Measurements from ENCODE around the gene DSCAML1. TPM values are rescaled to one million over a fixed set of nuclear protein-coding genes. Genes with fewer than 3 reads are reported as not detected.

Gene DSCAML1
- total RNA-seq, 2 experiments from 2014 or later, result 0.29 to 0.67 TPM

GRCh38 chr11:117575856-117576255 lies 221.2 kb downstream of the DSCAML1 start:
- no peaks in the 10 kb centered on the region for H3K9me3 Mint-ChIP-seq
- no peaks in the 10 kb centered on the region for H3K4me1 Mint-ChIP-seq (ENCODE audit: low read depth)
- CTCF ChIA-PET, result no interaction called here
- H3K36me3 Mint-ChIP-seq, result no peaks in the 10 kb centered on the region
- H3K27ac Mint-ChIP-seq, result no peak overlapping the region
- POLR2A ChIA-PET, result no interaction called here
- peaks cover 9% of the 10 kb centered on the region for H3K27me3 Mint-ChIP-seq
- intact Hi-C loops (cut with micrococcal nuclease), result no loop called here
- no peak for DNase-seq
- H3K4me3 Mint-ChIP-seq, result no peak overlapping the region

- POLR2A ChIA-PET, result no interaction called here
- CTCF ChIA-PET, result interaction anchor here (1.0 kb wide), 1 partner anchor 148 kb away, joined by 3 read pairs; no protein-coding TSS in a partner anchor
- Mint-ChIP-seq H3K9me3 (no peaks in the 10 kb centered on the region), H3K4me3 (no peak overlapping the region), H3K27me3 (peaks cover 9% of the 10 kb centered on the region), H3K27ac (no peak overlapping the region), H3K4me1 (ENCODE audit: low read depth) (no peaks in the 10 kb centered on the region), H3K36me3 (no peaks in the 10 kb centered on the region)
- DNase-seq, result no peak
- intact Hi-C loops (cut with micrococcal nuclease), result no loop called here
Measured at GRCh38 chr11:117574551-117574950, 222.5 kb downstream of the DSCAML1 start.

GRCh38 chr11:117573326-117573725 lies 223.7 kb downstream of the DSCAML1 start:
- Mint-ChIP-seq H3K36me3 (no peaks in the 10 kb centered on the region), H3K9me3 (peaks cover 2% of the 10 kb centered on the region), H3K27ac (no peak overlapping the region), H3K4me1 (ENCODE audit: low read depth) (no peaks in the 10 kb centered on the region), H3K27me3 (peaks cover 1% of the 10 kb centered on the region), H3K4me3 (no peak overlapping the region)
- CTCF ChIA-PET, result interaction anchor here (1.8 kb wide), 1 partner anchor 147 kb away, joined by 7 read pairs; no protein-coding TSS in a partner anchor
- DNase-seq, result no peak
- intact Hi-C loops (cut with micrococcal nuclease), result no loop called here
- POLR2A ChIA-PET, result no interaction called here

- ChIA-PET CTCF (interaction anchor here (1.8 kb wide), 1 partner anchor 146 kb away, joined by 7 read pairs; no protein-coding TSS in a partner anchor), POLR2A (no interaction called here)
Measured at GRCh38 chr11:117572671-117573070, 224.3 kb downstream of the DSCAML1 start.

GRCh38 chr11:117572129-117572528 lies 224.9 kb downstream of the DSCAML1 start:
- Mint-ChIP-seq H3K4me3 (no peak overlapping the region), H3K27ac (no peak overlapping the region), H3K27me3 (peaks cover 1% of the 10 kb centered on the region), H3K4me1 (ENCODE audit: low read depth) (no peaks in the 10 kb centered on the region), H3K36me3 (no peaks in the 10 kb centered on the region), H3K9me3 (peaks cover 2% of the 10 kb centered on the region)
- ChIA-PET CTCF (interaction anchor here (1.8 kb wide), 1 partner anchor 146 kb away, joined by 7 read pairs; no protein-coding TSS in a partner anchor), POLR2A (no interaction called here)
- no peak for DNase-seq
- intact Hi-C loops (cut with micrococcal nuclease), result no loop called here

More at GRCh38 chr11:117572671-117573070, 224.3 kb downstream of the DSCAML1 start:
- H3K27me3 Mint-ChIP-seq, result peaks cover 1% of the 10 kb centered on the region
- no peak for DNase-seq
- no peaks in the 10 kb centered on the region for H3K4me1 Mint-ChIP-seq (ENCODE audit: low read depth)
- H3K4me3 Mint-ChIP-seq, result no peak overlapping the region
- H3K27ac Mint-ChIP-seq, result no peak overlapping the region
- intact Hi-C loops (cut with micrococcal nuclease), result no loop called here
- peaks cover 2% of the 10 kb centered on the region for H3K9me3 Mint-ChIP-seq
- H3K36me3 Mint-ChIP-seq, result no peaks in the 10 kb centered on the region

- H3K4me3 Mint-ChIP-seq, result no peak overlapping the region
- H3K36me3 Mint-ChIP-seq, result no peaks in the 10 kb centered on the region
- H3K4me1 Mint-ChIP-seq (ENCODE audit: low read depth), result no peaks in the 10 kb centered on the region
- POLR2A ChIA-PET, result no interaction called here
- H3K27ac Mint-ChIP-seq, result no peak overlapping the region
- DNase-seq, result no peak
- peaks cover 1% of the 10 kb centered on the region for H3K27me3 Mint-ChIP-seq
- H3K9me3 Mint-ChIP-seq, result peaks cover 2% of the 10 kb centered on the region
- intact Hi-C loops (cut with micrococcal nuclease), result no loop called here
- CTCF ChIA-PET, result interaction anchor here (1.1 kb wide), 1 partner anchor 51 kb away, joined by 3 read pairs; no protein-coding TSS in a partner anchor
Measured at GRCh38 chr11:117570701-117571100, 226.3 kb downstream of the DSCAML1 start.

- intact Hi-C loops (cut with micrococcal nuclease), result no loop called here
- no peak overlapping the region for H3K27ac Mint-ChIP-seq
- H3K27me3 Mint-ChIP-seq, result peaks cover 5% of the 10 kb centered on the region
- CTCF ChIA-PET, result no interaction called here
- no peaks in the 10 kb centered on the region for H3K36me3 Mint-ChIP-seq
- peaks cover 2% of the 10 kb centered on the region for H3K9me3 Mint-ChIP-seq
- H3K4me1 Mint-ChIP-seq (ENCODE audit: low read depth), result no peaks in the 10 kb centered on the region
- POLR2A ChIA-PET, result no interaction called here
- no peak overlapping the region for H3K4me3 Mint-ChIP-seq
- DNase-seq, result no peak
Measured at GRCh38 chr11:117569911-117570310, 227.1 kb downstream of the DSCAML1 start.

GRCh38 chr11:117565709-117566108 lies 231.3 kb downstream of the DSCAML1 start:
- Mint-ChIP-seq H3K27me3 (peaks cover 7% of the 10 kb centered on the region), H3K27ac (no peak overlapping the region), H3K9me3 (peaks cover 2% of the 10 kb centered on the region), H3K4me3 (no peak overlapping the region), H3K36me3 (no peaks in the 10 kb centered on the region), H3K4me1 (ENCODE audit: low read depth) (no peaks in the 10 kb centered on the region)
- ChIA-PET CTCF (no interaction called here), POLR2A (no interaction called here)
- DNase-seq, result no peak
- intact Hi-C loops (cut with micrococcal nuclease), result no loop called here

GRCh38 chr11:117564321-117564720 lies 232.7 kb downstream of the DSCAML1 start:
- peaks cover 7% of the 10 kb centered on the region for H3K27me3 Mint-ChIP-seq
- H3K4me1 Mint-ChIP-seq (ENCODE audit: low read depth), result no peaks in the 10 kb centered on the region
- no peaks in the 10 kb centered on the region for H3K36me3 Mint-ChIP-seq
- H3K27ac Mint-ChIP-seq, result no peak overlapping the region
- no peak overlapping the region for H3K4me3 Mint-ChIP-seq
- intact Hi-C loops (cut with micrococcal nuclease), result no loop called here
- peaks cover 2% of the 10 kb centered on the region for H3K9me3 Mint-ChIP-seq
- ChIA-PET CTCF (no interaction called here), POLR2A (no interaction called here)
- DNase-seq, result no peak

GRCh38 chr11:117563556-117563955 lies 233.5 kb downstream of the DSCAML1 start:
- Mint-ChIP-seq H3K4me3 (no peak overlapping the region), H3K4me1 (ENCODE audit: low read depth) (no peaks in the 10 kb centered on the region), H3K27ac (no peak overlapping the region), H3K36me3 (no peaks in the 10 kb centered on the region), H3K9me3 (peaks cover under 1% of the 10 kb centered on the region), H3K27me3 (peaks cover 7% of the 10 kb centered on the region)
- ChIA-PET CTCF (interaction anchor here (0.9 kb wide), 1 partner anchor 58 kb away, joined by 3 read pairs; no protein-coding TSS in a partner anchor), POLR2A (no interaction called here)
- DNase-seq, result no peak
- intact Hi-C loops (cut with micrococcal nuclease), result no loop called here

GRCh38 chr11:117562136-117562535 lies 234.9 kb downstream of the DSCAML1 start:
- no peak for DNase-seq
- intact Hi-C loops (cut with micrococcal nuclease), result no loop called here
- ChIA-PET POLR2A (no interaction called here), CTCF (no interaction called here)
- H3K4me1 Mint-ChIP-seq (ENCODE audit: low read depth), result no peaks in the 10 kb centered on the region
- H3K4me3 Mint-ChIP-seq, result no peak overlapping the region
- peaks cover 9% of the 10 kb centered on the region for H3K27me3 Mint-ChIP-seq
- H3K9me3 Mint-ChIP-seq, result no peaks in the 10 kb centered on the region
- no peaks in the 10 kb centered on the region for H3K36me3 Mint-ChIP-seq
- no peak overlapping the region for H3K27ac Mint-ChIP-seq

- Mint-ChIP-seq H3K4me1 (ENCODE audit: low read depth) (no peaks in the 10 kb centered on the region), H3K9me3 (no peaks in the 10 kb centered on the region), H3K36me3 (no peaks in the 10 kb centered on the region), H3K4me3 (no peak overlapping the region), H3K27me3 (peaks cover 13% of the 10 kb centered on the region), H3K27ac (no peak overlapping the region)
- ChIA-PET CTCF (no interaction called here), POLR2A (no interaction called here)
- intact Hi-C loops (cut with micrococcal nuclease), result no loop called here
- no peak for DNase-seq
Measured at GRCh38 chr11:117560780-117561530, 236.1 kb downstream of the DSCAML1 start.

GRCh38 chr11:117559698-117560097 lies 237.3 kb downstream of the DSCAML1 start:
- no peaks in the 10 kb centered on the region for H3K4me1 Mint-ChIP-seq (ENCODE audit: low read depth)
- intact Hi-C loops (cut with micrococcal nuclease), result no loop called here
- DNase-seq, result no peak
- no peaks in the 10 kb centered on the region for H3K36me3 Mint-ChIP-seq
- peaks cover 9% of the 10 kb centered on the region for H3K27me3 Mint-ChIP-seq
- no peaks in the 10 kb centered on the region for H3K9me3 Mint-ChIP-seq
- POLR2A ChIA-PET, result no interaction called here
- no peak overlapping the region for H3K27ac Mint-ChIP-seq
- CTCF ChIA-PET, result interaction anchor here (0.8 kb wide), 1 partner anchor 134 kb away, joined by 3 read pairs; no protein-coding TSS in a partner anchor
- H3K4me3 Mint-ChIP-seq, result no peak overlapping the region
